Sigmoid colon (tissue), 4 donors: ENCODE measurements around the gene C17orf107.

ENCODE experiments used
- CTCF ChIP-seq, 4 experiments: fragments of 450-650 bp in 3 of 4; fragments of 200-600 bp in 1 of 4; IDR thresholded peaks; one replicate each; pipeline ENCODE4 v1.5.1; 2016 to 2019; ENCODE audit warnings: antibody characterized with exemption in 4 of 4, mild to moderate bottlenecking in 3 of 4, moderate library complexity in 2 of 4
- POLR2AphosphoS5 ChIP-seq, 4 donors: sonication (generic); formaldehyde crosslinking; IDR thresholded peaks; one replicate each; pipeline ENCODE4 v1.6.1; 2017; ENCODE audit warnings: antibody characterized with exemption in 4 of 4

- TF ChIP-seq CTCF (IDR thresholded peaks at IDR 0.05) (no peak), POLR2AphosphoS5 (IDR thresholded peaks at IDR 0.05) (peak; percentile 26 to 59 (median 46))
These were observed 48.3 kb downstream of the C17orf107 start for GRCh38 chr17:4947411-4948165.
